Smooth muscle cell (in vitro differentiated cells): ENCODE data around the gene DCAF6. TPM values are rescaled to one million over a fixed set of nuclear protein-coding genes. Genes with fewer than 3 reads are reported as not detected.

ENCODE experiments used
- DNase-seq: peaks from one replicate; lab custom pipeline; 2025; ENCODE audit not compliant: unreplicated experiment; lab: John Stamatoyannopoulos, UW
- H2AFZ ChIP-seq: fragments of 200-600 bp; sonication (generic); 2 replicates; pipeline ENCODE4 v1.6.0; 2016; ENCODE audit warnings: antibody characterized with exemption, low read depth, mild to moderate bottlenecking
- H3F3A ChIP-seq: fragments of 200-600 bp; sonication (generic); 2 replicates; pipeline ENCODE4 v1.6.0; 2017; ENCODE audit warnings: antibody characterized with exemption, low read depth
- H3K27ac ChIP-seq: fragments of 200-600 bp; sonication (generic); 2 replicates; pipeline ENCODE4 v1.5.1; 2016; ENCODE audit warnings: low read depth, mild to moderate bottlenecking
- H3K27me3 ChIP-seq: fragments of 200-600 bp; sonication (generic); 2 replicates; pipeline ENCODE4 v1.6.1; 2016; ENCODE audit warnings: low read depth, mild to moderate bottlenecking
- H3K36me3 ChIP-seq: fragments of 200-600 bp; sonication (generic); 2 replicates; pipeline ENCODE4 v1.5.1; 2016; ENCODE audit warnings: low read depth
- H3K4me1 ChIP-seq: fragments of 200-600 bp; sonication (generic); 2 replicates; pipeline ENCODE4 v1.5.1; 2016; ENCODE audit warnings: low read depth
- H3K4me2 ChIP-seq: fragments of 200-600 bp; sonication (generic); 2 replicates; pipeline ENCODE4 v1.6.0; 2016; ENCODE audit warnings: mild to moderate bottlenecking
- H3K4me3 ChIP-seq: fragments of 200-600 bp; sonication (generic); 2 replicates; pipeline ENCODE4 v1.5.1; 2016; ENCODE audit warnings: mild to moderate bottlenecking
- H3K79me2 ChIP-seq: fragments of 200-600 bp; sonication (generic); 2 replicates; pipeline ENCODE4 v1.6.0; 2016; ENCODE audit warnings: low read depth, mild to moderate bottlenecking
- H3K9ac ChIP-seq: fragments of 200-600 bp; sonication (generic); 2 replicates; pipeline ENCODE4 v1.6.0; 2016; ENCODE audit warnings: low read depth
- H3K9me3 ChIP-seq: fragments of 200-600 bp; sonication (generic); replicated peaks from 2 replicates; pipeline ENCODE4 v1.5.1; 2016; ENCODE audit warnings: low read depth
- H4K20me1 ChIP-seq: fragments of 200-600 bp; sonication (generic); 2 replicates; pipeline ENCODE4 v1.6.0; 2016; ENCODE audit warnings: low read depth
- CTCF ChIP-seq: fragments of 200-600 bp; sonication (generic); IDR thresholded peaks from 2 replicates; pipeline ENCODE4 v1.5.1; 2017; ENCODE audit warnings: borderline replicate concordance, mild to moderate bottlenecking, antibody characterized with exemption; ENCODE audit not compliant: insufficient read depth, poor library complexity, severe bottlenecking
- WGBS: methylation state at CpG from one replicate; pipeline ENCODE4 v1.1.7; 2016; ENCODE audit warnings: low lambda C conversion rate; 5-methylcytosine and 5-hydroxymethylcytosine counted together
- polyA plus RNA-seq: library from polyadenylated mRNA; unstranded; fragments of >200 nt; fragmentation: Nextera tagmentation; extraction: Ambion mirVana; gene quantifications from 2 replicates; pipeline ENCODE4 v1.2.1, GENCODE V29; 2016
- total RNA-seq: library from RNA; depleted of rRNA; stranded (reverse); fragments of >200 nt; gene quantifications from 2 replicates; pipeline ENCODE4 v1.2.3, GENCODE V29; 2014

DCAF6 gene
- total and polyA plus RNA-seq, 2 experiments from 2014 or later, result 27.4 to 34.9 TPM

GRCh38 chr1:168088511-168089325 lies 152.2 kb downstream of the DCAF6 start:
- Histone ChIP-seq H3K4me2 (no peak overlapping the region), H3K27ac (no peak overlapping the region), H3K27me3 (no peaks in the 10 kb centered on the region), H3K79me2 (no peaks in the 10 kb centered on the region), H3K36me3 (no peaks in the 10 kb centered on the region), H3K9ac (no peak overlapping the region), H3F3A (no peaks in the 10 kb centered on the region), H3K4me1 (peaks cover 4% of the 10 kb centered on the region), H4K20me1 (no peaks in the 10 kb centered on the region), H3K4me3 (no peak overlapping the region), H3K9me3 (no peaks in the 10 kb centered on the region), H2AFZ (no peak overlapping the region)
- no peak for DNase-seq
- no peak for TF ChIP-seq CTCF
- WGBS, result 93% methylated on average over 14 of the region's 14 CpGs

- Histone ChIP-seq H3K4me2 (no peak overlapping the region), H3F3A (no peaks in the 10 kb centered on the region), H2AFZ (no peak overlapping the region), H3K27me3 (no peaks in the 10 kb centered on the region), H3K4me1 (peaks cover 4% of the 10 kb centered on the region), H3K4me3 (no peak overlapping the region), H3K36me3 (no peaks in the 10 kb centered on the region), H3K79me2 (no peaks in the 10 kb centered on the region), H3K9me3 (no peaks in the 10 kb centered on the region), H4K20me1 (no peaks in the 10 kb centered on the region), H3K27ac (no peak overlapping the region), H3K9ac (no peak overlapping the region)
- 91% methylated on average over 13 of the region's 13 CpGs for WGBS
- no peak for TF ChIP-seq CTCF
- DNase-seq, result no peak
Observed at GRCh38 chr1:168089326-168089978, 153.0 kb downstream of the DCAF6 start.

- peaks cover 4% of the 10 kb centered on the region for H3K4me1 ChIP-seq
- H2AFZ ChIP-seq, result no peak overlapping the region
- H3K27ac ChIP-seq, result no peak overlapping the region
- DNase-seq, result no peak
- H3K4me2 ChIP-seq, result no peak overlapping the region
- 98% methylated on average over 2 of the region's 2 CpGs for WGBS
- H3K79me2 ChIP-seq, result no peaks in the 10 kb centered on the region
- H3F3A ChIP-seq, result no peaks in the 10 kb centered on the region
- no peak overlapping the region for H3K9ac ChIP-seq
- TF ChIP-seq CTCF, result no peak
- no peaks in the 10 kb centered on the region for H3K27me3 ChIP-seq
- no peaks in the 10 kb centered on the region for H3K36me3 ChIP-seq
- H3K4me3 ChIP-seq, result no peak overlapping the region
- H4K20me1 ChIP-seq, result no peaks in the 10 kb centered on the region
- H3K9me3 ChIP-seq, result no peaks in the 10 kb centered on the region
Observed at GRCh38 chr1:168089979-168090337, 153.5 kb downstream of the DCAF6 start.
